Right lobe of liver (tissue), 4 donors: ENCODE data around the gene DLX1.

Source experiments
- CTCF ChIP-seq, 4 donors: fragments of 200-600 bp in 3 of 4; fragments of 450-650 bp in 1 of 4; IDR thresholded peaks; one replicate each; pipeline versions ENCODE4 v1.5.1 to v1.8.0; 2016 to 2022; ENCODE audit warnings: antibody characterized with exemption in 4 of 4, mild to moderate bottlenecking in 2 of 4
- POLR2A ChIP-seq: fragments of 450-650 bp; IDR thresholded peaks from one replicate; pipeline ENCODE4 v1.6.1; 2017; ENCODE audit warnings: antibody characterized with exemption, mild to moderate bottlenecking
- donor health status: DM: no; HTN: no; CAD: no.
- donor health status: DM: no; HTN: no; CAD: no.
- donor health status: DM: no; HTN: yes; CAD: no.

- no peak for TF ChIP-seq CTCF (IDR thresholded peaks at IDR 0.05)
- TF ChIP-seq POLR2A = no peak
These were observed 21.9 kb upstream of the DLX1 start for GRCh38 chr2:172063446-172063845.
